H1 (cell line): ENCODE data around the gene MPRIP. TPM values are rescaled to one million over a fixed set of nuclear protein-coding genes. Genes with fewer than 3 reads are reported as not detected.

Experiments
- CTCF ChIA-PET: fragments of 300-600 bp; sonication (Branson Sonifier 250); formaldehyde crosslinking; loops from one replicate; lab custom pipeline; 2021; ENCODE audit not compliant: partially characterized antibody; lab: Charles Lee
- POLR2A ChIA-PET: fragments of 300-600 bp; sonication (Branson Sonifier 250); formaldehyde crosslinking; loops from one replicate; lab custom pipeline; 2021; ENCODE audit warnings: inconsistent platforms; ENCODE audit not compliant: partially characterized antibody; lab: Charles Lee
- DNase-seq, 2 experiments: peaks; one replicate each; pipeline versions ENCODE4 v3.0.0 to v3.0.0-alpha.2; 2010 to 2022; ENCODE audit warnings: low spot score in 2 of 2, low read depth in 1 of 2, mixed read lengths in 1 of 2
- FAIRE-seq: peaks from 2 replicates; lab custom pipeline; 2011; peaks lifted over from hg19 to GRCh38; lab: Jason Lieb, UNC
- H2AFZ ChIP-seq: 2 replicates; pipeline ENCODE4 v1.8.1; 2012; ENCODE audit warnings: low read length, inconsistent platforms
- H2AK5ac ChIP-seq: 2 replicates; pipeline ENCODE4 v1.6.1; 2013; ENCODE audit warnings: low read depth, low read length
- H2BK120ac ChIP-seq: replicated peaks from 2 replicates; pipeline ENCODE3; 2013; ENCODE audit warnings: low read depth, low read length, inconsistent platforms
- H2BK12ac ChIP-seq: 2 replicates; pipeline ENCODE4 v1.6.1; 2013; ENCODE audit warnings: low read depth, low read length
- H2BK15ac ChIP-seq: 2 replicates; pipeline ENCODE4 v1.6.1; 2013; ENCODE audit warnings: low read length
- H2BK20ac ChIP-seq: 2 replicates; pipeline ENCODE4 v1.6.1; 2013; ENCODE audit warnings: low read length
- H2BK5ac ChIP-seq: 2 replicates; pipeline ENCODE4 v1.6.1; 2013; ENCODE audit warnings: low read depth, low read length
- H3K14ac ChIP-seq: 2 replicates; pipeline ENCODE4 v1.6.1; 2013; ENCODE audit warnings: inconsistent platforms; ENCODE audit not compliant: insufficient read length
- H3K18ac ChIP-seq: 2 replicates; pipeline ENCODE4 v1.6.1; 2013; ENCODE audit warnings: low read length; ENCODE audit errors: extremely low read depth
- H3K23ac ChIP-seq: 2 replicates; pipeline ENCODE4 v1.6.1; 2013; ENCODE audit warnings: inconsistent platforms; ENCODE audit not compliant: insufficient read length
- H3K23me2 ChIP-seq: 2 replicates; pipeline ENCODE4 v1.6.1; 2013; ENCODE audit warnings: low read depth, low read length
- H3K27ac ChIP-seq: 2 replicates; pipeline ENCODE4 v1.6.1; 2011; ENCODE audit warnings: low read depth, low read length, inconsistent platforms
- H3K27me3 ChIP-seq, 4 experiments: replicated peaks in 1 of 4; 1 replicate in 1 of 4; 2 replicates in 3 of 4; pipeline versions ENCODE4 v1.6.1 to v1.8.1; 2011 to 2013; ENCODE audit warnings: low read length in 3 of 4, mild to moderate bottlenecking in 3 of 4, inconsistent platforms in 2 of 4, mixed read lengths in 2 of 4, moderate library complexity in 1 of 4; ENCODE audit not compliant: control insufficient read depth in 3 of 4, insufficient read depth in 3 of 4; ENCODE audit errors: extremely low read depth in 1 of 4
- H3K36me3 ChIP-seq, 4 experiments: 2 replicates each; pipeline versions ENCODE4 v1.6.1 to v1.8.1; 2011 to 2013; ENCODE audit warnings: mild to moderate bottlenecking in 4 of 4, low read length in 3 of 4, moderate library complexity in 2 of 4, control low read depth in 1 of 4, inconsistent platforms in 1 of 4; ENCODE audit not compliant: insufficient read depth in 4 of 4, control insufficient read depth in 2 of 4
- H3K4ac ChIP-seq: replicated peaks from 2 replicates; pipeline ENCODE3; 2013; ENCODE audit warnings: low read length, low read depth, mixed read lengths, inconsistent platforms; ENCODE audit not compliant: insufficient read length
- H3K4me1 ChIP-seq, 4 experiments: replicated peaks in 1 of 4; 1 replicate in 1 of 4; 2 replicates in 3 of 4; pipeline versions ENCODE4 v1.6.1 to v1.8.1; 2011 to 2013; ENCODE audit warnings: low read length in 3 of 4, inconsistent platforms in 2 of 4, mixed read lengths in 1 of 4; ENCODE audit not compliant: insufficient read depth in 4 of 4, control insufficient read depth in 3 of 4
- H3K4me2 ChIP-seq, 2 experiments: 2 replicates each; pipeline versions ENCODE4 v1.6.1 to v1.8.1; 2011 to 2013; ENCODE audit warnings: low read depth in 2 of 2, low read length in 2 of 2, control low read depth in 1 of 2, inconsistent platforms in 1 of 2, mild to moderate bottlenecking in 1 of 2; ENCODE audit not compliant: insufficient read depth in 1 of 2
- H3K4me3 ChIP-seq, 4 experiments: fragments of 200-600, 300-600 bp in 1 of 4; sonication (generic), shearing (Covaris generic), sonication (Bioruptor Twin) in 1 of 4; 2 replicates each; pipeline versions ENCODE4 v1.5.1 to v1.8.1; 2011 to 2016; ENCODE audit warnings: low read length in 4 of 4, low read depth in 3 of 4, control low read depth in 2 of 4, inconsistent platforms in 2 of 4, mild to moderate bottlenecking in 2 of 4, mixed read lengths in 1 of 4, moderate library complexity in 1 of 4; ENCODE audit not compliant: insufficient read depth in 2 of 4; ENCODE audit errors: extremely low read depth in 1 of 4
- H3K56ac ChIP-seq: replicated peaks from 2 replicates; pipeline ENCODE3; 2013; ENCODE audit warnings: low read depth, mild to moderate bottlenecking, mixed read lengths, low read length, inconsistent platforms; ENCODE audit not compliant: insufficient read length
- H3K79me1 ChIP-seq: 2 replicates; pipeline ENCODE4 v1.6.1; 2013; ENCODE audit warnings: low read depth, low read length, control low read depth
- H3K79me2 ChIP-seq, 2 experiments: 2 replicates each; pipeline versions ENCODE4 v1.6.1 to v1.8.1; 2012 to 2013; ENCODE audit warnings: low read length in 2 of 2, mild to moderate bottlenecking in 2 of 2, inconsistent platforms in 1 of 2; ENCODE audit not compliant: insufficient read depth in 2 of 2, control insufficient read depth in 1 of 2
- H3K9ac ChIP-seq, 4 experiments: replicated peaks in 1 of 4; 1 replicate in 1 of 4; 2 replicates in 3 of 4; pipeline versions ENCODE4 v1.6.1 to v1.8.1; 2011 to 2013; ENCODE audit warnings: low read depth in 3 of 4, low read length in 3 of 4, control low read depth in 2 of 4, mild to moderate bottlenecking in 2 of 4, moderate library complexity in 2 of 4, inconsistent platforms in 1 of 4; ENCODE audit errors: extremely low read depth in 1 of 4
- H3K9me3 ChIP-seq, 2 experiments: 2 replicates each; pipeline versions ENCODE4 v1.6.1 to v1.8.1; 2012 to 2013; ENCODE audit warnings: mild to moderate bottlenecking in 2 of 2, moderate library complexity in 2 of 2, control low read depth in 1 of 2, inconsistent platforms in 1 of 2, low read depth in 1 of 2, low read length in 1 of 2, mixed read lengths in 1 of 2; ENCODE audit not compliant: insufficient read depth in 2 of 2
- H4K20me1 ChIP-seq, 2 experiments: replicated peaks in 1 of 2; 2 replicates each; pipeline versions ENCODE3 to v1.8.1; 2011 to 2013; ENCODE audit warnings: inconsistent platforms in 2 of 2, low read length in 2 of 2, mild to moderate bottlenecking in 1 of 2; ENCODE audit not compliant: insufficient read depth in 2 of 2, control insufficient read depth in 1 of 2
- H4K5ac ChIP-seq: 2 replicates; pipeline ENCODE4 v1.6.1; 2013; ENCODE audit warnings: low read length, low read depth, mixed read lengths, inconsistent platforms; ENCODE audit not compliant: insufficient read length
- H4K8ac ChIP-seq: 2 replicates; pipeline ENCODE4 v1.8.0; 2013; ENCODE audit warnings: mild to moderate bottlenecking, moderate library complexity, low read length, inconsistent platforms; ENCODE audit not compliant: insufficient read depth; ENCODE audit errors: extremely low read depth
- H4K91ac ChIP-seq: replicated peaks from 2 replicates; pipeline ENCODE3; 2013; ENCODE audit warnings: low read length, mixed read lengths, inconsistent platforms; ENCODE audit not compliant: insufficient read length
- ASH2L ChIP-seq: fragments of 200-600, 300-600 bp; sonication (generic); IDR thresholded peaks from one replicate; pipeline ENCODE4 v1.7.1; 2017; ENCODE audit warnings: low read length
- ATF2 ChIP-seq: IDR thresholded peaks from 2 replicates; pipeline ENCODE4 v1.6.1; 2012; ENCODE audit warnings: low read length, inconsistent platforms
- JUND ChIP-seq: IDR thresholded peaks from 2 replicates; pipeline ENCODE4 v1.6.1; 2011; ENCODE audit warnings: mild to moderate bottlenecking, improper control_type of control experiment, low read length
- KDM5A ChIP-seq: fragments of 200-600 bp; IDR thresholded peaks from 2 replicates; pipeline ENCODE4 v1.7.1; 2012; ENCODE audit warnings: mild to moderate bottlenecking, low read length, inconsistent platforms, mixed read lengths
- RAD21 ChIP-seq, 2 experiments: IDR thresholded peaks in 1 of 2; conservative IDR thresholded peaks in 1 of 2; 2 replicates each; pipeline ENCODE4 v1.6.1; 2011; ENCODE audit warnings: low read depth in 2 of 2, low read length in 2 of 2, improper control_type of control experiment in 1 of 2, inconsistent platforms in 1 of 2, mild to moderate bottlenecking in 1 of 2, moderate library complexity in 1 of 2
- SP1 ChIP-seq: IDR thresholded peaks from 2 replicates; pipeline ENCODE4 v1.6.1; 2011; ENCODE audit warnings: low read depth, low read length
- SP2 ChIP-seq: IDR thresholded peaks from 2 replicates; pipeline ENCODE4 v1.6.1; 2012; ENCODE audit warnings: mild to moderate bottlenecking, low read length, inconsistent platforms
- ZNF274 ChIP-seq: IDR thresholded peaks from 2 replicates; pipeline ENCODE4 v1.7.0; 2012; ENCODE audit warnings: low read length, borderline replicate concordance; ENCODE audit errors: extremely low read depth
- WGBS, 2 experiments: shearing (Covaris generic) in 1 of 2; methylation state at CpG; one replicate each; pipeline versions ENCODE4 v1.1.6 to v1.1.7; 2013 to 2015; ENCODE audit warnings: low lambda C conversion rate in 2 of 2, mixed read lengths in 2 of 2, inconsistent platforms in 1 of 2, low coverage in 1 of 2, missing lambda C conversion rate in 1 of 2; ENCODE audit not compliant: insufficient replicate concordance in 2 of 2, insufficient coverage in 1 of 2, insufficient read length in 1 of 2; ENCODE audit errors: extremely low coverage in 1 of 2, missing lambda C conversion rate in 1 of 2; 5-methylcytosine and 5-hydroxymethylcytosine counted together
- polyA plus RNA-seq, 7 experiments: library from polyadenylated mRNA; depleted of rRNA in 3 of 7; stranded (reverse) in 5 of 7; unstranded in 2 of 7; fragments of >200 nt in 5 of 7; fragments of 200-250 nt in 2 of 7; gene quantifications; 1 replicate in 5 of 7; 2 replicates in 1 of 7; 4 replicates in 1 of 7; pipeline versions ENCODE4 v1.2.1 to v1.2.3, GENCODE V29; 2011 to 2013; ENCODE audit warnings: missing spikeins in 2 of 7, mixed read lengths in 2 of 7
- total RNA-seq: library from RNA; stranded (reverse); fragmentation: NEBNext Ultra II Directional; extraction: Animal tissue kit (Norgen Biotek cat#: 25700); gene quantifications from 2 replicates; pipeline ENCODE4 v1.2.1, GENCODE V29; 2021
- TF ChIP-seq, protein P1 (sequence below): IDR thresholded peaks from 2 replicates; pipeline ENCODE4 v1.6.1; 2012; ENCODE audit warnings: inconsistent platforms

Gene MPRIP
- total and polyA plus RNA-seq, 2 of the 8 experiments (the other 6 are each of a cell fraction or from before 2014, with no cell fraction given), result 48.6 to 146 TPM

DNA sequence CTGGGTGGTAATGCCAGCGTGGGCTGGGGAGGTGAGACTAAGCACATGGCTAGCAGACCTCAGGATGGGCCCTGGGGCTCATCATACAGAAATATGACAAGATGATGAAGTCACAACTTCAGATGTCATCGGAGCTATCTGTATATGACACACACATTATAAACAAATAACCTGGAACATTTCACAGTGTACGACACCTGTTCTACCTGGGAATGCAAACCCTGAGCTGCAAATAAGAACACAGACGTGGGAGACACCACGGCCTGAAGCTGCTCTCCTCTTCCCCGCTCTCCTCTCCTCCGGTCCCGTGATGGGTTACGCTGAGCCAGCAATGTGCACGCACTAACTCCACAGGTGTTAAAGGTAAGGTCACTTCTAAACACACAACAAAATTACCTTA lies 159.0 kb downstream of the MPRIP start:
- Histone ChIP-seq H4K20me1 (no peaks in the 10 kb centered on the region), H3K4me2 (no peak overlapping the region), H3K79me1 (no peaks in the 10 kb centered on the region), H2BK20ac (no peak overlapping the region), H2AK5ac (no peak overlapping the region), H3K4me1 (no peaks in the 10 kb centered on the region; a peak in 1 of 7 replicates), H3K56ac (no peak overlapping the region), H3K9ac (no peak overlapping the region), H3K4ac (no peak overlapping the region), H3K27me3 (no peaks in the 10 kb centered on the region), H3K36me3 (no peaks in the 10 kb centered on the region), H2BK120ac (no peak overlapping the region), H2BK5ac (no peak overlapping the region), H3K18ac (no peak overlapping the region), H3K9me3 (peaks cover 0 to 3% of the 10 kb centered on the region in 2 experiments; a peak in 1 of 4 replicates), H3K23ac (no peak overlapping the region), H4K5ac (no peak overlapping the region), H2AFZ (no peak overlapping the region), H4K8ac (no peak overlapping the region), H3K27ac (no peak overlapping the region), H3K79me2 (no peaks in the 10 kb centered on the region), H2BK12ac (no peak overlapping the region), H3K23me2 (no peaks in the 10 kb centered on the region), H2BK15ac (no peak overlapping the region), H3K14ac (no peak overlapping the region), H4K91ac (no peak overlapping the region), H3K4me3 (no peak overlapping the region)
- ChIA-PET CTCF (interaction anchor here (0.8 to 1.3 kb wide), 4 partner anchors 14 to 201 kb away, joined by 3 to 5 read pairs (median 3); no protein-coding TSS in a partner anchor), POLR2A (interaction anchor here (1.2 to 1.3 kb wide), 3 partner anchors 12 to 122 kb away, joined by 3 to 5 read pairs (median 4); no protein-coding TSS in a partner anchor)
- WGBS, 2 experiments, result 88% methylated on average over 10 of the region's 10 CpGs; no CpG with 5 or more reads in 1 of the 2 experiments
- FAIRE-seq (no peak), DNase-seq (no peak)
- TF ChIP-seq ASH2L (no peak), KDM5A (no peak), ZNF274 (no peak), JUND (no peak), SP2 (no peak), RAD21 (IDR thresholded peaks at IDR 0.05 in 1 of 2, conservative IDR thresholded peaks at IDR 0.05 in 1 of 2; ENCODE audit: low read depth in 2 of 2, low read length in 2 of 2) (no peak), SP1 (no peak), ATF2 (no peak)
- TF ChIP-seq, protein P1, sequence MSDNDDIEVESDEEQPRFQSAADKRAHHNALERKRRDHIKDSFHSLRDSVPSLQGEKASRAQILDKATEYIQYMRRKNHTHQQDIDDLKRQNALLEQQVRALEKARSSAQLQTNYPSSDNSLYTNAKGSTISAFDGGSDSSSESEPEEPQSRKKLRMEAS, result no peak
